C4-2B (cell line): Measurements from ENCODE around the gene CRACR2B.

Experiments used
- CTCF ChIP-seq: fragments of 450-650 bp; conservative IDR thresholded peaks from 2 replicates; pipeline ENCODE4 v1.5.1; 2017; ENCODE audit warnings: mild to moderate bottlenecking
- ZFX ChIP-seq: fragments of 450-650 bp; IDR thresholded peaks from 2 replicates; pipeline ENCODE4 v1.6.1; 2017

- no peak for TF ChIP-seq CTCF
- no peak for TF ChIP-seq ZFX
Observed at GRCh38 chr11:837189-837989, 9.7 kb downstream of the CRACR2B start.
